IMR-90 (cell line): Measurements from ENCODE around the gene CADM4.

Source experiments
- BHLHE40 ChIP-seq: fragments of 150-350 bp; IDR thresholded peaks from 2 replicates; pipeline ENCODE4 v1.6.1; 2016; ENCODE audit warnings: mild to moderate bottlenecking, low read depth, low read length
- CEBPB ChIP-seq: IDR thresholded peaks from 2 replicates; pipeline ENCODE4 v1.6.1; 2012; ENCODE audit warnings: low read depth, low read length, improper control_type of control experiment
- CHD1 ChIP-seq: IDR thresholded peaks from 2 replicates; pipeline ENCODE4 v1.6.1; 2012; ENCODE audit warnings: low read depth, low read length, improper control_type of control experiment
- FOS ChIP-seq: fragments of 150-350 bp; IDR thresholded peaks from 2 replicates; pipeline ENCODE4 v1.6.1; 2016; ENCODE audit warnings: low read depth, low read length
- MAFK ChIP-seq: IDR thresholded peaks from 2 replicates; pipeline ENCODE4 v1.6.1; 2012; ENCODE audit warnings: low read depth, low read length, improper control_type of control experiment
- MAZ ChIP-seq: IDR thresholded peaks from 2 replicates; pipeline ENCODE4 v1.6.1; 2012; ENCODE audit warnings: low read depth, mild to moderate bottlenecking, low read length, improper control_type of control experiment, moderate library complexity, borderline replicate concordance
- MXI1 ChIP-seq: IDR thresholded peaks from 2 replicates; pipeline ENCODE4 v1.6.1; 2012; ENCODE audit warnings: low read depth, mild to moderate bottlenecking, low read length, moderate library complexity, borderline replicate concordance
- POLR2A ChIP-seq: IDR thresholded peaks from 2 replicates; pipeline ENCODE4 v1.6.1; 2012; ENCODE audit warnings: mild to moderate bottlenecking, low read depth, low read length
- RAD21 ChIP-seq: IDR thresholded peaks from 2 replicates; pipeline ENCODE4 v1.6.1; 2012; ENCODE audit warnings: low read length, improper control_type of control experiment
- RCOR1 ChIP-seq: IDR thresholded peaks from 2 replicates; pipeline ENCODE4 v1.6.1; 2012; ENCODE audit warnings: mild to moderate bottlenecking, low read length, improper control_type of control experiment; ENCODE audit not compliant: insufficient replicate concordance
- TF ChIP-seq, protein P1 (sequence below): conservative IDR thresholded peaks from 2 replicates; pipeline ENCODE4 v1.5.1; 2012; ENCODE audit warnings: mild to moderate bottlenecking, low read depth, low read length, improper control_type of control experiment
- TF ChIP-seq, protein P2 (sequence below): fragments of 150-350 bp; IDR thresholded peaks from 2 replicates; pipeline ENCODE4 v1.6.1; 2017; ENCODE audit warnings: mild to moderate bottlenecking, antibody characterized with exemption, low read length, low read depth

DNA sequence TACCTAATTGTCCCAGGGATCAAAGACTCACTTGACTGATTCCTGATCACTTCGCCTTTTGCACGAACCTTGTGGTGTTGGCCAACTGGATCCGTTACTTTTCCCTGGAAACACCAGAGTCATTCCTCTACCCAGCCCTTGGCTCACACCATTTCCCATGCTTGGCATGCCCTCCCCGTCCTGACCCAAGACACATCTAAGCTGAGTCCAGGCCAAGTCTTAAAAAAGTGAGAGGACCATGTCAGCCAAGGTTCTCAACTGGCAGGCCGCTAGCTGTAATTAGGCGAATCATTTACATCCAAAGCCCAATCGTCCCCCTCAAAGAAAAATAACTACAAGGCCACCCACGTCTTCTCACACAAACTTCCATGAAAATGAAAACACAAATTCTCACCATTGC, 18.8 kb upstream of the CADM4 start:
- TF ChIP-seq MAFK, result no peak
- TF ChIP-seq, protein P1, sequence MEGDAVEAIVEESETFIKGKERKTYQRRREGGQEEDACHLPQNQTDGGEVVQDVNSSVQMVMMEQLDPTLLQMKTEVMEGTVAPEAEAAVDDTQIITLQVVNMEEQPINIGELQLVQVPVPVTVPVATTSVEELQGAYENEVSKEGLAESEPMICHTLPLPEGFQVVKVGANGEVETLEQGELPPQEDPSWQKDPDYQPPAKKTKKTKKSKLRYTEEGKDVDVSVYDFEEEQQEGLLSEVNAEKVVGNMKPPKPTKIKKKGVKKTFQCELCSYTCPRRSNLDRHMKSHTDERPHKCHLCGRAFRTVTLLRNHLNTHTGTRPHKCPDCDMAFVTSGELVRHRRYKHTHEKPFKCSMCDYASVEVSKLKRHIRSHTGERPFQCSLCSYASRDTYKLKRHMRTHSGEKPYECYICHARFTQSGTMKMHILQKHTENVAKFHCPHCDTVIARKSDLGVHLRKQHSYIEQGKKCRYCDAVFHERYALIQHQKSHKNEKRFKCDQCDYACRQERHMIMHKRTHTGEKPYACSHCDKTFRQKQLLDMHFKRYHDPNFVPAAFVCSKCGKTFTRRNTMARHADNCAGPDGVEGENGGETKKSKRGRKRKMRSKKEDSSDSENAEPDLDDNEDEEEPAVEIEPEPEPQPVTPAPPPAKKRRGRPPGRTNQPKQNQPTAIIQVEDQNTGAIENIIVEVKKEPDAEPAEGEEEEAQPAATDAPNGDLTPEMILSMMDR, result no peak
- TF ChIP-seq MXI1, result no peak
- no peak for TF ChIP-seq POLR2A
- no peak for TF ChIP-seq BHLHE40
- TF ChIP-seq, protein P2, sequence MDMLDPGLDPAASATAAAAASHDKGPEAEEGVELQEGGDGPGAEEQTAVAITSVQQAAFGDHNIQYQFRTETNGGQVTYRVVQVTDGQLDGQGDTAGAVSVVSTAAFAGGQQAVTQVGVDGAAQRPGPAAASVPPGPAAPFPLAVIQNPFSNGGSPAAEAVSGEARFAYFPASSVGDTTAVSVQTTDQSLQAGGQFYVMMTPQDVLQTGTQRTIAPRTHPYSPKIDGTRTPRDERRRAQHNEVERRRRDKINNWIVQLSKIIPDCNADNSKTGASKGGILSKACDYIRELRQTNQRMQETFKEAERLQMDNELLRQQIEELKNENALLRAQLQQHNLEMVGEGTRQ, result no peak
- no peak for TF ChIP-seq CEBPB
- TF ChIP-seq RCOR1, result no peak
- no peak for TF ChIP-seq CHD1
- no peak for TF ChIP-seq RAD21
- no peak for TF ChIP-seq MAZ
- TF ChIP-seq FOS, result no peak
